ENCODE results near the gene IFI6.
"Not testable (repeated sequence)": the region's sequence is repeated elsewhere in the genome, so short reads cannot be mapped to it uniquely, and the experiment has no call there.

Gene IFI6

GRCh38 chr1:27671964-27672749 is at the start of gene IFI6:
Gene IFI6, minus strand, starts transcription at chr1:27672192. Its CDS starts 2,878 bp downstream, at chr1:27669314.
- DNase-seq (ENCODE audit: low read depth), result peak; percentile 45

DNA sequence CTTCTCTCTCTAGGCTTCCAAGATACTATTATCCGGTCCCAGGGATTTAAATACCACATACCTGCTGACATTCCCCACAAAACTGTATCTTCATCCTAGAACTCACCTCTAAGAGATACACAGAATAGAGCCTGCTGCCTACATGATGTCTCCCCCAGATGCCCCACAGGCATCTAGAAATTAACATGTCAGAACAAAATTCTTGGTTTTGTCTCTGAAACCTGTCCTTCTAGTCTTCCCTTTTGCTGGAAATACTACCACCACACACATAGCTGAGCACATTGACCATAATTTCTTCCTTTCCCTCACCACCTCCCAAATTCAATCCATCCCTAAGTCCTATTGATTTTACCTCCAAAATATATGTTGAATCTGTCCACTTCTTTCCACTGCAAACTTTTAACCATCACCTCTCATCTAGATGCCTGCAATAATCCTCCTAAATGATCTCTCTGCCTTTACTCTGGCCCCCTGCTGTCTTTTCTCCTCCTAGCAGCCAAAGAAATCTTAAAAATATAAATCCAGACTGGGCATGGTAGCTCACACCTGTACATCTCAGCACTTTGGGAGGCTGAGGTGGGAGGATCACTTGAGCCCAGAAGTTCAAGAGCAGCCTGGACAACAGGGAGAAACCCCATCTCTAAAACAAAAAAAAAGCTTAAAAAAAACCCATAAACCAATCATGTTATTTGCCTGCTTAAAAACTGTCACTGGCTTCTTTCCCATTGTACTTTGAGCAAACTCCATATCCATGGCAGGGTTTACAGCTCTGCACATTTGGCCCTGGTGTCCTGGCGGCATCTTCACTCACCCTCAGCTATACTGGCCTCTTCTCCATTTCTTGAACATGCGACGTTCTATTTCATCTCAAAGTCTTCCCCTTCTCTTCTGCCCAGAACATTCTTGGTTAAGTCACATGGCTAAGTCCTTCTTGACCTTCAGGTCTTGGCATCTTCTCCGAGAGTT is 47.6 kb upstream of the IFI6 start:
- no peak for DNase-seq (ENCODE audit: low read depth)

- no peak for DNase-seq (ENCODE audit: low read depth)
Observed at GRCh38 chr1:27716262-27716895, 44.4 kb upstream of the IFI6 start.

- DNase-seq (ENCODE audit: low read depth), result no peak
Observed at GRCh38 chr1:27713869-27714513, 42.0 kb upstream of the IFI6 start.

- no peak for DNase-seq (ENCODE audit: low read depth)
Observed at GRCh38 chr1:27713139-27713725, 41.2 kb upstream of the IFI6 start.

- DNase-seq (ENCODE audit: low read depth), result no peak
Observed at GRCh38 chr1:27710574-27710973, 38.6 kb upstream of the IFI6 start.

- no peak for DNase-seq (ENCODE audit: low read depth)
Observed at GRCh38 chr1:27705545-27705944, 33.6 kb upstream of the IFI6 start.

DNA sequence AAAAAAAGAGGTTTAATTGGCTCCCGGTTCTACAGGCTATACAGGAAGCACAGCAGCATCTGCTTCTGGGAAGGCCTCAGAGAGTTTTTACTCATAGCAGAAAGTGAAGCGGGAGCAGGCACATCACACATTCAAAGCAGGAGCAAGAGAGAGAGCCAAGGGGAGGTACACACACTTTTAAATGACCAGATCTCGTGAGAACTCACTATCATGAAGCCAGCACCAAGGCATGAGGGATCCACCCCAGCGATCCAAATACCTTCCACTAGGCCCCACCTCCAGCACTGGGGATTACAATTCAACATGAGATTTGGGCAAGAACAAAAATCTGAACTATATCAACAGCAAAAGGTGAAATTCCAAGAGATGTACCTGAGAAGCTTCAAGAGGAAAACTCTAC is 33.0 kb upstream of the IFI6 start:
- no peak for DNase-seq (ENCODE audit: low read depth)

DNA sequence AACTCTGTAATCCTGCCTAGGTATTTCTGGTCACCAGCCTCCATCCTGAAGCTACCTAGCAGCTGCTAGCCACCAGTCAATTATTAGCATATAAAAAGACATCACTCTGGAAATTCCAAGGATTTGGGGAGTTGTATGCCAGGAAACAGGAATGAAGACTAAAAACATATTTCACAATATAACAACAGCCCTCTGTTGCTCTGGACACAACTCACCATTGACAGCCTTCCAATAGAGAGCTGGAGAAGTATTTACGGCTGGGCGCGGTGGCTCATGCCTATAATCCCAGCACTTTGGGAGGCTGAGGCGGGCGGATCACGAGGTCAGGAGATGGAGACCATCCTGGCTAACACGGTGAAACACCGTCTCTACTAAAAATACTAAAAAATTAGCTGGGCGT is 24.8 kb upstream of the IFI6 start:
- DNase-seq (ENCODE audit: low read depth), result not testable (repeated sequence)

GRCh38 chr1:27690183-27690582 is 18.2 kb upstream of the IFI6 start:
- DNase-seq (ENCODE audit: low read depth), result no peak

DNA sequence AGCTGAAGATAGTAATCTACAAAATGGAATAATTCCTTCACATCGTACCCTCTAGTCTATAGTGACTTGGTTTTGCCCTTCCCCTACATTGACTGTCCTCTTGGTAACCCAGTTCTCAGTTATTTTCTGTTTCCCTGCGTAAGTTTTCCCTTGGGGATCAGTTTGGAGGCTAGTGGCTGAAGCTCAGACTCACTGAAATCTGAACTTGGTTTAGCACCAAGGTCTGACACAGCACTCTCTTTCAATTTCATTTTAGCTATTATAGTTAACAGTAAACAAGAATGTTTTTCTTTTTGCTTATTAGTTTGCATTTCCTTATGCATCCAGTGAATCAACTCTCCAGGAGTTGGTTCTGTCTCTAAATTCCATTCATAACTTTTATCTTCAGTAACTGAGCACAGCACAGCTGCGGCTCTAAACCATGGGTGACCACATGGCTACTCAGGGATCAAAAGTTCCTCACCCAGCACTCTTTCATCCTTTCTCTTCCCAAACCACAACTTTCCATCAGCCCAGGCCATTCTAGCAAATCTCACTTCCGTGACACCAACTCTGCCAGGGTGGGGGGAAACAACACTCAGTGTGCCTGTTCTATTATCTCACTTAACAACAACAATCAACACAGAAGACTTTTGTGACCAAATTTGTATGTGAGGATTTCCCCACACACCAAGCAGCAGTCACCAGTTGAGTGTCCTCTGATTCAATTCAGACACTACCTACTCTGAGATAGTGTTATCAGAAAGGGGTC is 17.6 kb upstream of the IFI6 start:
- no peak for DNase-seq (ENCODE audit: low read depth)

GRCh38 chr1:27687906-27688305 is 15.9 kb upstream of the IFI6 start:
- DNase-seq (ENCODE audit: low read depth), result no peak

- no peak for DNase-seq (ENCODE audit: low read depth)
Observed at GRCh38 chr1:27686223-27686990, 14.4 kb upstream of the IFI6 start.

DNA sequence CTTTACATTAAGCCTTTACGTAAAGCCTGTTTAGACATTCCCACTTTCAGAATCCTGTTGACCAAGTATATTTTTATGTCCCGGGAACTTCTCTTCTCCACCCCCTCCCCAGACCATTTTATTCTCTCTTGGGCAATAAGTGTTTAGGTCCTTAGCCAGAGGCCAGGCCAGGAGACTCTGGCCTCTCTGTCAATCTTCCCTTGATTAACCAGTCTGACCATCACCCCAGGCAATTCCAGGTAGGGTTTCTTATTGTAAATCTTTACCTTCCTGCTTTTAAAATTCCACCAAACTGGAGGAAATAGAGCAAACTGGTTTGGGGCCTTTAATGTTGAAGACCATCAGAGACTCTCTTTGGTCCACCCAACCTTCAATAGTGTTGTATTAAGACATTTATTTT is 12.2 kb upstream of the IFI6 start:
- DNase-seq (ENCODE audit: low read depth), result no peak

GRCh38 chr1:27682351-27682944 is 10.5 kb upstream of the IFI6 start:
- no peak for DNase-seq (ENCODE audit: low read depth)

- DNase-seq (ENCODE audit: low read depth), result not testable (repeated sequence)
Observed at GRCh38 chr1:27681580-27681979, 9.6 kb upstream of the IFI6 start.

DNA sequence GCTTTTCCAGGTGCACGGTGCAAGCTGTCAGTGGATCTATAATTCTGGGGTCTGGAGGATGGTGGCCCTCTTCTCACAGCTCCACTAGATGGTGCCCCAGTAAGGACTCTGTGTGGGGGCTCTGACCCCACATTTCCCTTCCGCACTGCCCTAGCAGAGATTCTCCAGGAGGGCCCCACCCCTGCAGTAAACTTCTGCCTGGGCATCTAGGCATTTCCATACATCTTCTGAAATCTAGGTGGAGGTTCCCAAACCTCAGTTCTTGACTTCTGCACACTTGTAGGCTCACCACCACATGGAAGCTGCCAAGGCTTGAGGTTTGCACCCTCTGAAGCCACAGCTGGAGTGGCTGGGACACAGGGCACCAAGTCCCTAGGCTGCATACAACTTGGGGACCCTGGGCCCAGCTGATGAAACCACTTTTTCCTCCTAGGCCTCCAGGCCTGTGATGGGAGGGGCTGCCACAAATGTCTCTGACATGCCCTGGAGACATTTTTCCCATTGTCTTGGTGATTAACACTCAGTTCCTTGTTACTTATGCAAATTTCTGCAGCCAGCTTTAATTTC is 8.3 kb upstream of the IFI6 start:
- not testable (repeated sequence) for DNase-seq (ENCODE audit: low read depth)

- DNase-seq (ENCODE audit: low read depth), result no peak
Observed at GRCh38 chr1:27678747-27679146, 6.8 kb upstream of the IFI6 start.

GRCh38 chr1:27676410-27676809 is 4.4 kb upstream of the IFI6 start:
- no peak for DNase-seq (ENCODE audit: low read depth)
